ENCODE results near the gene AURKB. TPM values are rescaled to one million over a fixed set of nuclear protein-coding genes. Genes with fewer than 3 reads are reported as not detected.
A peak's percentile ranks its signal among the peaks of the same experiment; 100 is the strongest.

The AURKB gene
- total and polyA plus RNA-seq, 2 of the 13 experiments (the other 11 are each of a cell fraction or from before 2014, with no cell fraction given): 29.5 to 75.3 TPM

- TF ChIP-seq MAFK (conservative IDR thresholded peaks at IDR 0.05 in 1 of 2, IDR thresholded peaks at IDR 0.05 in 1 of 2; ENCODE audit: low read length in 2 of 2) (peak in 1 of 2 experiments; percentile 49; a peak in 1 of 4 replicates), HOXA9 (CRISPR knock-in tag; IDR thresholded peaks at IDR 0.05; ENCODE audit: borderline replicate concordance) (no peak), POLR2AphosphoS2 (IDR thresholded peaks at IDR 0.05; ENCODE audit: low read depth, low read length) (no peak), KAT8 (CRISPR knock-in tag; IDR thresholded peaks at IDR 0.05) (peak; percentile 59; the same call in 1 of the 2 replicates), BCL3 (CRISPR knock-in tag; IDR thresholded peaks at IDR 0.05) (peak; percentile 34; the same call in 1 of the 2 replicates), DZIP1 (CRISPR knock-in tag; IDR thresholded peaks at IDR 0.05) (no peak), ZNF451 (CRISPR knock-in tag; IDR thresholded peaks at IDR 0.05) (no peak), ZNF251 (CRISPR knock-in tag; IDR thresholded peaks at IDR 0.05) (no peak), PREB (CRISPR knock-in tag; IDR thresholded peaks at IDR 0.05) (no peak), ZNF12 (CRISPR knock-in tag; IDR thresholded peaks at IDR 0.05) (no peak), CREB1 (IDR thresholded peaks at IDR 0.05) (peak; percentile 18; the same call in 1 of the 2 replicates), CREB1 (CRISPR knock-in tag; IDR thresholded peaks at IDR 0.05) (peak; percentile 68), ZFP1 (CRISPR knock-in tag; IDR thresholded peaks at IDR 0.05) (no peak), MYC (CRISPR knock-in tag; IDR thresholded peaks at IDR 0.05; ENCODE audit: borderline replicate concordance) (peak; percentile 53; the same call in 1 of the 2 replicates), HMGXB4 (CRISPR knock-in tag; IDR thresholded peaks at IDR 0.05; ENCODE audit: borderline replicate concordance in 1 of 2, low read depth in 1 of 2) (peak; percentile 88 to 96), ZMYM4 (CRISPR knock-in tag; IDR thresholded peaks at IDR 0.05) (peak; percentile 44; the same call in 1 of the 2 replicates), ZSCAN30 (CRISPR knock-in tag; IDR thresholded peaks at IDR 0.05) (no peak), DNMT3B (CRISPR knock-in tag; conservative IDR thresholded peaks at IDR 0.05) (no peak), ZNF468 (CRISPR knock-in tag; IDR thresholded peaks at IDR 0.05) (no peak), NFIC (IDR thresholded peaks at IDR 0.05; ENCODE audit: low read length) (no peak), ZGPAT (CRISPR knock-in tag; IDR thresholded peaks at IDR 0.05) (peak; percentile 50; the same call in 1 of the 2 replicates), ZNF337 (CRISPR knock-in tag; IDR thresholded peaks at IDR 0.05; ENCODE audit: borderline replicate concordance, low read depth) (no peak; the same call in 1 of the 2 replicates)
Observed at GRCh38 chr17:8189711-8190477, 20.5 kb downstream of the AURKB start, which contains the start of gene BORCS6 (continued).

Measured in HepG2 (cell line).